Keratinocyte (primary cell): ENCODE data around the gene TRAM2. TPM values are rescaled to one million over a fixed set of nuclear protein-coding genes. Genes with fewer than 3 reads are reported as not detected.

ENCODE experiments used
- DNase-seq: peaks from one replicate; pipeline ENCODE4 v3.0.0-alpha.2; 2011; ENCODE audit warnings: low read depth, missing footprints, low spot score
- FAIRE-seq: peaks from 2 replicates; lab custom pipeline; 2011; peaks lifted over from hg19 to GRCh38; lab: Jason Lieb, UNC
- H2AFZ ChIP-seq: 2 replicates; pipeline ENCODE4 v1.6.0; 2012; ENCODE audit warnings: low read length, control low read depth, inconsistent platforms; ENCODE audit not compliant: control insufficient read depth
- H3K27ac ChIP-seq: 2 replicates; pipeline ENCODE4 v1.5.1; 2011; ENCODE audit warnings: low read length; ENCODE audit not compliant: control insufficient read depth, insufficient read depth
- H3K27me3 ChIP-seq: 3 replicates; pipeline ENCODE4 v1.6.0; 2011; ENCODE audit warnings: low read length; ENCODE audit not compliant: control insufficient read depth, insufficient read depth; ENCODE audit errors: extremely low read depth
- H3K36me3 ChIP-seq, 2 experiments: 2 replicates in 1 of 2; 3 replicates in 1 of 2; pipeline ENCODE4 v1.5.1; 2011; ENCODE audit warnings: low read length in 2 of 2, mild to moderate bottlenecking in 1 of 2; ENCODE audit not compliant: control insufficient read depth in 2 of 2, insufficient read depth in 2 of 2; ENCODE audit errors: extremely low read depth in 1 of 2
- H3K4me1 ChIP-seq: 3 replicates; pipeline ENCODE4 v1.5.1; 2011; ENCODE audit warnings: low read length; ENCODE audit not compliant: control insufficient read depth, insufficient read depth; ENCODE audit errors: extremely low read depth
- H3K4me2 ChIP-seq: 3 replicates; pipeline ENCODE4 v1.6.0; 2011; ENCODE audit warnings: low read depth, low read length; ENCODE audit not compliant: control insufficient read depth, insufficient read depth; ENCODE audit errors: extremely low read depth
- H3K4me3 ChIP-seq, 3 experiments: fragments of 200-600 bp in 1 of 3; sonication (generic) in 1 of 3; 2 replicates in 2 of 3; 3 replicates in 1 of 3; pipeline ENCODE4 v1.5.1; 2011 to 2016; ENCODE audit warnings: low read length in 3 of 3, mild to moderate bottlenecking in 3 of 3, control low read depth in 2 of 3, inconsistent platforms in 1 of 3, low read depth in 1 of 3, mixed read lengths in 1 of 3, mixed run types in 1 of 3, moderate library complexity in 1 of 3; ENCODE audit not compliant: control insufficient read depth in 2 of 3, insufficient read depth in 2 of 3; ENCODE audit errors: extremely low read depth in 1 of 3
- H3K79me2 ChIP-seq: 2 replicates; pipeline ENCODE4 v1.6.0; 2012; ENCODE audit warnings: low read length; ENCODE audit not compliant: control insufficient read depth, insufficient read depth
- H3K9ac ChIP-seq: 3 replicates; pipeline ENCODE4 v1.6.0; 2011; ENCODE audit warnings: low read length; ENCODE audit not compliant: control insufficient read depth, insufficient read depth; ENCODE audit errors: extremely low read depth
- H3K9me1 ChIP-seq: 3 replicates; pipeline ENCODE4 v1.6.0; 2011; ENCODE audit warnings: low read length; ENCODE audit not compliant: control insufficient read depth, insufficient read depth; ENCODE audit errors: extremely low read depth
- H3K9me3 ChIP-seq: 2 replicates; pipeline ENCODE4 v1.5.1; 2012; ENCODE audit warnings: low read depth, low read length; ENCODE audit not compliant: control insufficient read depth
- H4K20me1 ChIP-seq: 3 replicates; pipeline ENCODE4 v1.6.0; 2011; ENCODE audit warnings: low read length; ENCODE audit not compliant: control insufficient read depth, insufficient read depth; ENCODE audit errors: extremely low read depth
- EZH2 ChIP-seq: IDR thresholded peaks from one replicate; pipeline ENCODE4 v1.6.1; 2012; ENCODE audit warnings: inconsistent platforms, mild to moderate bottlenecking, low read length, moderate library complexity
- dilution Hi-C: fragments of 300-500 bp; cut with MboI; formaldehyde crosslinking; loops from one replicate; pipeline ENCODE4 v1.7.0; 2020; ENCODE audit warnings: low sequenced_read_pairs; ENCODE audit not compliant: extremely low pct_ligation_motif_present
- polyA plus RNA-seq, 5 experiments: library from polyadenylated mRNA; depleted of rRNA in 3 of 5; stranded (reverse) in 3 of 5; stranded (forward) in 1 of 5; unstranded in 1 of 5; fragments of >200 nt; gene quantifications; 1 replicate in 1 of 5; 2 replicates in 3 of 5; 3 replicates in 1 of 5; pipeline versions ENCODE4 v1.2.1 to v1.2.3, GENCODE V29; 2011 to 2012; ENCODE audit warnings: missing spikeins in 2 of 5, low read depth in 1 of 5, low replicate concordance in 1 of 5
- TF ChIP-seq, protein P1 (sequence below), 3 experiments: IDR thresholded peaks in 1 of 3; conservative IDR thresholded peaks in 1 of 3; optimal IDR thresholded peaks in 1 of 3; 2 replicates in 2 of 3; 3 replicates in 1 of 3; pipeline versions ENCODE3 to v1.5.1; 2011; ENCODE audit warnings: low read length in 3 of 3, mild to moderate bottlenecking in 3 of 3, moderate library complexity in 2 of 3, control low read depth in 1 of 3, inconsistent platforms in 1 of 3; ENCODE audit not compliant: insufficient read depth in 2 of 3; ENCODE audit errors: extremely low read depth in 1 of 3

Gene TRAM2
- polyA plus RNA-seq, 1 donor (not counting 4 experiments of a cell fraction or from before 2014, with no cell fraction given) = 9.2 TPM

DNA sequence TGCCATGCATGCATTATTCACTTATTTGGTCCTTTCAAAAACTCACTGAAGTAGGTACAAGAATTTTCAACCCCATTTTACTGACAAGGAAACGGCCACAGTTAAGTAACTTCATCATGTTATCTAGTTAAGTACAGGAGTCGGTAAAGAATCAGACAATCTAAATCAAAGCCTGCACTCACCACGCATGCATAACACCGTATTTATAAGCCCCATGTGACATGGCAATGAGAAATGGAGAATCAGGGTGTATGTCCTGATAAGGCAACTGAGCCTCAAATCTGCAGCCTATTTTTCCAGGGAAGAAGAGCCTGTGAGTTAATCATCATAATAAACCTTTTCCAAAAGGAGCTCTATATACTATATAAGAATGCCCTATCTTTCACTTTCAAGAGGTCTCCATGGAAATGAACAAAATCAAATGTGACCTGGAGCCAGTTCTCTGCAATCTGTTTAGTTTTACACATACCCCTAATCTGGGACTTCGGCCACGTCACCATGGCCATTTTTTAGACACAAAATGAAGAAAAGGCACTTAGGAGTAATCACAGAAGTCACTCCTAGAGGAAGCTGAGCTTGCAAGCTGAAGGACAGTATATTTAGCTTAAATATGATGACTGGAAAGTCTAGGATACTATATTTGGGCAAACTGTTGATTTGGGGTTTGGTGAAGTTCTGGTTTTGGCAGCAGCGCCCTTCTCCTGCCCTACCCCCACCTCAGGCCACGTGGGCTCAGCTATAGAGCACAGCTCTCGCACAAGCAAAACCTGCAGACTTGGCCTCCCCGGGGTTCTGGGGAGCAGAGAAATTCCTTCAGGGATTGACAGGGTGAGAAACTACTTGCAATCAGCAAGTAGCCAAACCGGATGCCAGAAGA is 19.2 kb downstream of the TRAM2 start:
- Histone ChIP-seq H3K4me1 (peaks cover 9% of the 10 kb centered on the region), H3K9me3 (no peaks in the 10 kb centered on the region), H2AFZ (no peak overlapping the region), H3K27ac (no peak overlapping the region), H3K4me3 (no peak overlapping the region), H3K4me2 (no peak overlapping the region), H4K20me1 (no peaks in the 10 kb centered on the region), H3K9me1 (no peaks in the 10 kb centered on the region), H3K79me2 (peaks cover 39% of the 10 kb centered on the region), H3K9ac (no peak overlapping the region), H3K36me3 (no peaks in the 10 kb centered on the region), H3K27me3 (no peaks in the 10 kb centered on the region)
- FAIRE-seq (no peak), DNase-seq (no peak)
- TF ChIP-seq EZH2 = no peak
- TF ChIP-seq, protein P1, sequence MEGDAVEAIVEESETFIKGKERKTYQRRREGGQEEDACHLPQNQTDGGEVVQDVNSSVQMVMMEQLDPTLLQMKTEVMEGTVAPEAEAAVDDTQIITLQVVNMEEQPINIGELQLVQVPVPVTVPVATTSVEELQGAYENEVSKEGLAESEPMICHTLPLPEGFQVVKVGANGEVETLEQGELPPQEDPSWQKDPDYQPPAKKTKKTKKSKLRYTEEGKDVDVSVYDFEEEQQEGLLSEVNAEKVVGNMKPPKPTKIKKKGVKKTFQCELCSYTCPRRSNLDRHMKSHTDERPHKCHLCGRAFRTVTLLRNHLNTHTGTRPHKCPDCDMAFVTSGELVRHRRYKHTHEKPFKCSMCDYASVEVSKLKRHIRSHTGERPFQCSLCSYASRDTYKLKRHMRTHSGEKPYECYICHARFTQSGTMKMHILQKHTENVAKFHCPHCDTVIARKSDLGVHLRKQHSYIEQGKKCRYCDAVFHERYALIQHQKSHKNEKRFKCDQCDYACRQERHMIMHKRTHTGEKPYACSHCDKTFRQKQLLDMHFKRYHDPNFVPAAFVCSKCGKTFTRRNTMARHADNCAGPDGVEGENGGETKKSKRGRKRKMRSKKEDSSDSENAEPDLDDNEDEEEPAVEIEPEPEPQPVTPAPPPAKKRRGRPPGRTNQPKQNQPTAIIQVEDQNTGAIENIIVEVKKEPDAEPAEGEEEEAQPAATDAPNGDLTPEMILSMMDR (optimal IDR thresholded peaks at IDR 0.05 in 1 of 3, IDR thresholded peaks at IDR 0.05 in 1 of 3, conservative IDR thresholded peaks at IDR 0.05 in 1 of 3; ENCODE audit: extremely low read depth in 1 of 3, insufficient read depth in 2 of 3, low read length in 3 of 3) = no peak
- dilution Hi-C loops = no loop called here

DNA sequence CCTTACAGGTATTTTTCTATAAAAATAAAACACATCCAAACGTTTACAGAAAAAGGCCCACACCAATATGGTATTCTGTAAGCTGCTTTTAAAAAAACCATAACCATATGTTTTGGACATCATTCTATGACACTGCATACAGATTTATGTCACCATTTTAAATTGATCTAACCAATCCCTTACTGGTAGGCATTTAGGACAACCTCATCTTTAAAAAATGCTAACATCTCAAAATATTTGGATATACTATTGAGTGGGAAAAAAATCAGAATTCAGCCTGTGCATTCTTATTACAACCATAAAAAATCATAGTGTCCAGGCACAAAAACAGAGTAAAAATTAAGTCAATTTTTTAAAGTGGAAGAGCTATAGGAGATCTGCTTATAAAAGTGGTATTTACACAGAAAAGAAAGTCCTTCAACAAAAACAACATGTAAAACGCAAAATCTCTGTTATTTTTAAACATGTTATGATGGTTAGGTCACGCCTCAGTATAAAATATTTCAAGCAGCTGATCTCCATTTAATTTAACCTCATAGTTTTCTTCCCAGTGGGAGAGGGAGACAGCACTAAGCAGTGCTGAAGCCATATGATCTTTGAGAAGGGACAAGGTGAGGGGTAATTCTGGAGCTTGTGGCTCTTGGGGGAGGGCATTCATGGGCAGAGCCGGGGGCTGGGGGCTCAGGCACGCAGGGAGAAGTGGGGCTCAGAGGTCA is 21.2 kb downstream of the TRAM2 start:
- no peak overlapping the region for H3K4me2 ChIP-seq
- no peaks in the 10 kb centered on the region for H3K9me1 ChIP-seq
- H2AFZ ChIP-seq = no peak overlapping the region
- no peak overlapping the region for H3K27ac ChIP-seq
- H3K9me3 ChIP-seq = no peaks in the 10 kb centered on the region
- dilution Hi-C loops = no loop called here
- no peaks in the 10 kb centered on the region for H3K36me3 ChIP-seq
- no peaks in the 10 kb centered on the region for H3K27me3 ChIP-seq
- FAIRE-seq (no peak), DNase-seq (no peak)
- H4K20me1 ChIP-seq = no peaks in the 10 kb centered on the region
- H3K4me1 ChIP-seq = peaks cover 28% of the 10 kb centered on the region
- H3K4me3 ChIP-seq = no peak overlapping the region
- H3K79me2 ChIP-seq = peaks cover 28% of the 10 kb centered on the region
- TF ChIP-seq, protein P1 (optimal IDR thresholded peaks at IDR 0.05 in 1 of 3, IDR thresholded peaks at IDR 0.05 in 1 of 3, conservative IDR thresholded peaks at IDR 0.05 in 1 of 3; ENCODE audit: extremely low read depth in 1 of 3, insufficient read depth in 2 of 3, low read length in 3 of 3) = no peak
- no peak for TF ChIP-seq EZH2
- H3K9ac ChIP-seq = no peak overlapping the region
